Measurements from ENCODE around the gene SLC6A11.

SLC6A11 gene

DNA sequence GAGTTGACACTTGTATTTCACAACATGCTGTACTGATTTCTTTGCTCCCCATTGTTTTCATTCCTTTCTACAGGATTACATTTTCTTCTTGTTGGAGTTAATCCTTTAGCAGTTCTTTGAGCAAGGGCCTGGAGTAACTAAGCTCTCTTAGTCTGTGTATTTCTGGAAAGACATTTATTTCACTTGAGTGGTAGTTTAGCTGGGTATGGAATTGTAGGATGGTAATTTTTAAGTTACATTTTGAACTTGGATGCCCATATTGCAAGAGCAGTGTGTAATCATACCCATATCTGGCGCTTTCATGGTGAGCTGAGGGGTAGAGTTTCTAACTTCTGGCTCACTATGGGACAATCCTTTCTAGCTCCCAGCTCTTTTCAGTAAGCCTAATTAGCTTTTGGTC is 74.6 kb downstream of the SLC6A11 start:
- DNase-seq = no peak

- no peak for DNase-seq
Measured at GRCh38 chr3:10892622-10893021, 76.6 kb downstream of the SLC6A11 start.

- DNase-seq = no peak
Measured at GRCh38 chr3:10901296-10901945, 85.4 kb downstream of the SLC6A11 start.

GRCh38 chr3:10907262-10907661 is 91.2 kb downstream of the SLC6A11 start:
- DNase-seq = no peak

GRCh38 chr3:10910367-10910766 is 94.3 kb downstream of the SLC6A11 start:
- no peak for DNase-seq

DNA sequence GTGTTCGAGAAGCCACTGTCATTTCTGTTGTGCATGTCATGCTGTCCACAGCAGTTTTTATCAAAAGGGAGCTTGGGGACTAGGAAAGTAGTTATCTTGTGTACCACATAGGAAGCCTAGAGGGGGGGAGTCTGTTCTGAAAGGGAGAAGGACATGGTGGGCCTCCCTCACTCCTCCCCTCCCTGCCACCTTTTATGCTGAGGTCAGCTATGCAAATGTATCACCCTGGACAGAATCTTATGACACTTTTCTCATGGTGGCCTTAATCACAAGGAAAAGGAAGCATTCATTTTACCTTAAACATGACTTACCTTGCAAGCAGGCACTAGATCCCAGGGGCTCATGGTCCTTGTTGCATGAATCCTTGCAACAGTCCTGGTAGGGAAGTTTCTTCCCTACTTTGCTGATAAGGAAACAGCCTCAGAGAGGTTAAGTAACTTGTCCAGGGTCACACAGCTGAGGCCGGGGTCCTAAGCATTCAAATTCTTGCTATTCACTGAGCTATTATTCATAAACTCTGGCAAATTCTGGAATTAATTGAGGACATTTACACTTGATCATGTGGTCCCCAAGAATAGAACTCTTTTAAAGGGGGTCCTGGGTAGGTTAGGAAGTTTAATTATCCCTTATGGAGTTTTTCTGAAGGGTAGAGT is 95.4 kb downstream of the SLC6A11 start:
- no peak for DNase-seq

DNA sequence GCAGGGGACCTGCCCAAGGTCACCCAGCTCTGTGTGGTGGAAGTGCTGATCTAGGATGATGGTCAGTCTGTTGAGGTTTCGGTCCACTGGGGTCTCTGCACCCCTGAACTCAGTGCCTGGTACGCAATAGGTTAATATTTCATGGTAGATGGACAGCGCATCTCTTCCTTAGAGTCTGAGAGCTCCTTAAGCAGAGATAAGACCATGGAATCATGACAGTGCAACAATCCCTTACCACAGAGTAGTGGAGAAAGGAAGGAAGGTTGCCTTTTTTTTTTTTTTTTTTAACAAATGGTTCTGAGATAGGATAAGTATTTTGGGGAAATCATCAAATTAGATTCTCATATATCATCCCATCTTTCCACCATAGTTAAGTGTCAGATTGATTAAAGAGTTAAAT is 96.8 kb downstream of the SLC6A11 start:
- DNase-seq = no peak

GRCh38 chr3:10915376-10915775 is 99.3 kb downstream of the SLC6A11 start:
- DNase-seq = no peak

DNA sequence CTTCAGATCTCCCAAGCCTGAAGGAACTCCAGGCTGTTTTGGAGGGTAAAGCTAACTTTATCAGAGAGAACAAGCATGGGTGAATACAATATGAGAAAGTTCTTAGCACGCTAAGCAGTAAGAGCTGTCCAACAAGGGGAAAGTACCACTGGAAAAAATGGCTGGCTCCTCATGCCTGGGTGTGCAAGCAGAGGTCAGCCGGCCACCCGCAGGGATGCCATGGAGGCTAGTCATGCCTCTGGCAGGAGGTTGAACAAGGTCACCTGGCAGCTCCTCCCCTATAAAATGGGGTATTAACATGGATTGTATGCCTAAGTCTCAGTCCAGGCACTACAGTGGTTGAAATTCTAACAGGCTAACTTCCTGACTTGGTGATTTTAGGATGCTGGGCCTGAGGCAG is 101.1 kb downstream of the SLC6A11 start:
- DNase-seq = no peak

GRCh38 chr3:10918011-10918410 is 102.0 kb downstream of the SLC6A11 start:
- DNase-seq = no peak

DNA sequence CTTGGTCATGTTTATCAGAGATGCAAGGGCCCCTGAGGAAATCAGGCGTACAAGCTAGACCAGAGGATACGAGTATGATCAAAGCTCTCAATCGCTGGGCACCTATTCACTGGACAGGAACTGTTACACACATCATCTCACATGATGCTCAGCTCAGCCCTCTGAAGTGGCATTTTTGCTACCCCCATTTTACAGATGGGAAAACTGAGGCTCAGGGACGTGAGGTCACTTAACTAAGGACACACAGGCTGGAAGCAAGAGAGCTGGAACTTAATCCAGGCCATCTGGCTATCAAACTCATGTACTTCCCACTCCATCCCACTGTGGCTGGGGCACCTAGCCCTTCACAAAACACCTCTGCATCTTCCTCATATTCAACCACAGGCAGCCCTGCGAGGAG is 103.6 kb downstream of the SLC6A11 start:
- DNase-seq = no peak

DNA sequence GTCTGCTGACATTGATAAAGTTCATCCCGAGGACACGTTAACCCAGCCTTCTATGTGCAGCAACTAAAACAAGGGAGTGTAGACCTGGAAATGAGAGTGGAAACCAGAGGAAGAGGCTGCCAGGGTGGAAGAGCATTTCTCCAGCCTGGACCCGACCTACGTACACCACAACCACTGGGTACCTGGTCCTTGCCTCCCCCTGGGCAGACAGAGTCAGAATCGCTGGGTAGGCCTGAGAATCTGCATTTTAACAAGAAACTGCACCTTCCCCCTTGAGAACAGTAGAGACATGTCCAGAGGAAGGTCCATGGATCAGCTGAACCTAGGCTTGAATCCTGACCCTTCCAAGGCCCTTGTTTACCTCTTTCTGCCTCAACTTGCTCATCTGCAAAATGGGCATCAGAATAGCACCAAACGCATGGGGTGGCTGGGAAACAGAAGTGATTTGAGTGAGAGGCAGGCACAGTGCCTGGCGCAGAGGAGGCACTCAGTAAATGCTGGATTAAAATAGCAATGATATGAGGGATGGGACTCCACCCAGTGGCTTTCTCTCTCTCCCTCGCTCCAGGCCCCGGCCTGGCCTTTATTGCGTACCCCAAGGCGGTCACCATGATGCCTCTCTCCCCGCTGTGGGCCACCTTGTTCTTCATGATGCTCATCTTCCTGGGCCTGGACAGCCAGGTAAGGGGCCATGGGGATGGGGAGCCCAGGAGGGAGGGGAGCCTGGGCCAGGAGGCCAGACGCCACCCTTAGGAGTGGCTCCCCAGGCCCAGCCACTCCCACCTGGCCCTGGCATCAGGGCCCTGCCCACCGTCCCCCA is 109.6 kb downstream of the SLC6A11 start:
- DNase-seq = no peak

- no peak for DNase-seq
Measured at GRCh38 chr3:10926256-10926810, 110.3 kb downstream of the SLC6A11 start.

DNA sequence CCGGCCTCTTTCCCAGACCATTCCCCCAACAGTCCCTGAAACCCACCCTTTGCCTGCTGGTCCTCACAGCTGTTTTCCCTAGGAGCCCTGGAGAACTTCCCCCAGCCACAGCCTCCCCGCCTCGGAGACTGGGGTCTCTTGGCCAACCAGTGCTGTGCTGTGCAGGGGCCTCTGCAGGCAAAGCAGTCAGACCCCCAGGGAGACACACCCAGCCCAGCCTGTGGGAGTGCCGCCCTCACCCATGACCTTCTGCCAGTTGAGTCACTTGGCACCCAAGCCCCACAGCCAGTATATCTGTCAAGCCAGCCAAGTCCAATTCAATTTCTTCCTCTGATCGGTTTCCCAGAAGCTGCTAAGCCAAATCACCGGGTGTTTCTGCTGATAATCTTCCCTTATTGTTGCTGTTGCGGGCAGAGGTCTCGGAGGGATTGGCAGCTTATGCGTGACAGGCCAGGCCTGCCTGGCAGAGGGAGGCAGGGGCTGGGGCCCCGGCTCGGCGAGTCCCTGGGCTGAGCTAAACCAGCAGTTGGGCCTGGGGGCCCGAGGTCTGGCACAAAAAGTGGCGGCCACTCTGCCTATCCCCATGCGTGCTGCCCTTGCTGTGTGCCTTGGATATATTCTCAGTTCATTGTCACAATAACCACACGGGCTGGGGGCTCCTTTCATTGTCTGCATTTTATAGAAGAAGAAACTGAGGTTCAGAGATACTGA is 110.9 kb downstream of the SLC6A11 start:
- no peak for DNase-seq

DNA sequence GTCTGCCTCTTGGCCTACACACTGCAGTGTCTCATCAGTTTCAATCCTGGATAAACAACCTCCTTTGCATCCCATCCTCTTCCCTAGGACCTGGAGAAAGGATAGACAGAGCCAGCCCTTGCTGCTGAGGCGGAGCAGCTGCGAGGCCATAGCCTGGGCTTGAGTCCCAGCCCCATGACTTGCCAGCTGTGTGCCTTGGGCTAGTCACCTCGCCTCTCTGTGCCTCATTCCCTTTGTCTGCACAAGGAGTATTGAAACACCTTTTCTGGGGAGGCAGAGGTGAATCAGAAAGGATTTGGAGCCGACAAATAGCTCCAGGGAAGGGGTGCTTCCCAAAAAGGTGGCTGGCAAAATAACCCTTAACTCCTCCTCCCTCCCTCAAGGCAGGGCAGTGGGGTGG is 111.5 kb downstream of the SLC6A11 start:
- DNase-seq = no peak

DNA sequence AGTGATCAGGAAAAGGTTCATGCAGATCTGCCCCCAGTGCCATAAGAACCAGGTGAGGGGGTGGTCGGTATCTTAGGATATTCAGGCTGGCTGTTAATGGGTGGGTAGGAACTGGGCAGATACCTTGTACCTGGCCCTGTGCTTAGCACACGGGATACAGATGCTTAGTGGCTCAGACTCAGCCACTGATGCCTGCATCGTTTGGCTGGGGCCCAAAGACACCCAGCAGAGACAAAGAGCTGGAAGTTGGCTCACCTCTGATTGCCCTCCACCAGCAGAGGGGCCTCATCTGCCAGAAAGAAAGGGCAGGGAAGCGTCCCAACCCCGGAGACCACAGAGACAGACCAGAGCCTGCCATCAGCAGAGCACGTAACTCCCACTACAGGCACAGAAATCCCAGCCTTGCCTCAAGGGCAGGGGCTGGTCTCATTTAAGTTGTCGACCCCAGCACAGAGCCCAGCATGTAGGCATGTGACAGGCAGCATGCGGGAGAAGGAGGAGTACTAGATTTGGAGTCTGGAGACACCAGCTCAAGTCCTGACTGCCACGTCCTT is 112.5 kb downstream of the SLC6A11 start:
- DNase-seq = no peak

GRCh38 chr3:10928961-10929471 is 113.0 kb downstream of the SLC6A11 start:
- no peak for DNase-seq

DNA sequence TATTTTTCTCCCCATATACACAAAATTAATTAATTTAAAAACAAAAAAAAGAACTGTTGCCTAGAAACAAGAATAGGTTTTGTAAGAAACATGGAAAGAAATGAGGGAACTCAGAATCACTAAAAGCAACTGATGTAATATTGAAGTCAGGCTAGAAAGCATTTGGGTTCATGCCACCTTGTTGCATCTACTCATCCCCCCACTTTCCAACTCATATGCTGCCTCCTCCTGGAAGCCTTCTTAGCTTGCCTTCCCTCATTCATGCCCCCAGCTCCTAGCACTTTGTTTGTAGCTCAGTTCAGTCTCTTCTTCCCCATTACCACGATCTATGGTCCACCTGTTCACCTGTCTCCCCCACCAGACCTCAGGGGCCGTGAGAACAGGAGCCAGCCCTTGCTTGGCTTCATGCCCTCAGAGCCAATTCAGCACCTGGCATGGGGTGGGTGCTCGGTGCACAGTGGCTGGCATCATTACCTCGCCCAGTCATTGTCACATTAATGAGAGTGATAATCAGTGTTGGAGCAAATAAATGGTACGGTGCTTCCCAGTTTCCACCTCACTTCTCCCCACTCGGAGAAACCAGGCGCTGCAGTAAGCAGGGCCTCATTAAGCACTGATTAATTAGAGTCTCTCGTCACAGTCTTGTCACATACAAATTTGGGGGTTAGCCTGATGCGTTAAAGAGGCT is 114.1 kb downstream of the SLC6A11 start:
- no peak for DNase-seq

- DNase-seq = no peak
Measured at GRCh38 chr3:10930666-10931040, 114.6 kb downstream of the SLC6A11 start.

DNA sequence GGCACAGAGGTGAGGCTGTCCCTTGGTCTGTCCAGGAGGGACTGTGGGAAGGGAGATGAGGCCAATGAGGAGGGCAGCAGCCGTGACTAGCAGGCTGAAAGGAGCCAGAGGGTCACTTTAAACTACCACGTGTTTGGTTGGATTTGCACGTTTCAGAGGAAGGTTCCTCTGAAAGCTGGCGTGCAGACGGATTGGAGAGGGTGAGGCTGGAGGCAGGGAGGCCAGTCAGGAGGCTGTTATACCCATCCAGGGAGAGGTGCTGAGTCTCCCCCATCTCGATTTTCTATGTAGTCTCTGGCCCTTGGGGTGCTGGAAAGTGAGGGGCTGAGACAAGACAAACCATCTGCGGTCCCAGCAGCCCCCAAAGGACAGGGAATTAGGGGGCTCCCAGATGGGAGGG is 116.6 kb downstream of the SLC6A11 start:
- DNase-seq = no peak

GRCh38 chr3:10933021-10933420 is 117.0 kb downstream of the SLC6A11 start:
- no peak for DNase-seq

- no peak for DNase-seq
Measured at GRCh38 chr3:10933470-10933804, 117.4 kb downstream of the SLC6A11 start.
